ENCODE results near the gene SAE1.

GRCh38 chr19:47122359-47123335 is 8.0 kb upstream of the SAE1 start:
- no peak for TF ChIP-seq CTCF (conservative IDR thresholded peaks at IDR 0.05)
- no peak for TF ChIP-seq EZH2 (IDR thresholded peaks at IDR 0.05; ENCODE audit: low read depth)

All from PC-9 (cell line).